ENCODE data around the gene PABPN1L. TPM values are rescaled to one million over a fixed set of nuclear protein-coding genes. Genes with fewer than 3 reads are reported as not detected.

The PABPN1L gene
- total and polyA plus RNA-seq, 9 of the 15 experiments (the other 6 are each of a cell fraction or from before 2014, with no cell fraction given) = 0.11 to 0.32 TPM; not detected in 7

- TF ChIP-seq DEAF1 (CRISPR knock-in tag; IDR thresholded peaks at IDR 0.05) (peak; percentile 34; the same call in 1 of the 2 replicates), MEIS2 (IDR thresholded peaks at IDR 0.05; ENCODE audit: partially characterized antibody) (no peak), SNIP1 (IDR thresholded peaks at IDR 0.05; ENCODE audit: low read depth) (no peak), MAZ (CRISPR knock-in tag; conservative IDR thresholded peaks at IDR 0.05 in 1 of 2, IDR thresholded peaks at IDR 0.05 in 1 of 2) (peak in 1 of 2 experiments; percentile 30; a peak in 1 of 4 replicates), ZSCAN32 (CRISPR knock-in tag; IDR thresholded peaks at IDR 0.05) (no peak), TEAD1 (CRISPR knock-in tag; IDR thresholded peaks at IDR 0.05) (no peak), ZNF76 (CRISPR knock-in tag; IDR thresholded peaks at IDR 0.05; ENCODE audit: borderline replicate concordance) (no peak), CREB3L1 (IDR thresholded peaks at IDR 0.05; ENCODE audit: borderline replicate concordance, low read depth) (no peak), BMI1 (IDR thresholded peaks at IDR 0.05; ENCODE audit: low read length) (no peak), SNRNP70 (optimal IDR thresholded peaks at IDR 0.05; ENCODE audit: low read depth, low read length) (no peak), GABPB2 (CRISPR knock-in tag; conservative IDR thresholded peaks at IDR 0.05) (no peak), IFI16 (CRISPR knock-in tag; IDR thresholded peaks at IDR 0.05) (no peak), TRIM25 (IDR thresholded peaks at IDR 0.05; ENCODE audit: borderline replicate concordance) (no peak), ZHX1 (conservative IDR thresholded peaks at IDR 0.05; ENCODE audit: low read length) (no peak), CCNT2 (IDR thresholded peaks at IDR 0.05; ENCODE audit: borderline replicate concordance, extremely low read depth, insufficient read length, low read depth, low read length) (no peak), ZSCAN29 (IDR thresholded peaks at IDR 0.05) (no peak), RBBP5 (IDR thresholded peaks at IDR 0.05; ENCODE audit: borderline replicate concordance, insufficient read depth, low read length, poor library complexity, severe bottlenecking) (no peak), MAFF (IDR thresholded peaks at IDR 0.05; ENCODE audit: low read length) (no peak), EZH2 (IDR thresholded peaks at IDR 0.05; ENCODE audit: borderline replicate concordance, low read depth, low read length) (no peak)
Observed at GRCh38 chr16:88815901-88816589, 50.4 kb downstream of the PABPN1L start (continued).

All from K562 (cell line).